Measurements from ENCODE around the gene RPS21. TPM values are rescaled to one million over a fixed set of nuclear protein-coding genes. Genes with fewer than 3 reads are reported as not detected.

The RPS21 gene
- total and polyA plus RNA-seq, 11 donors: 434 to 3,051 (median 712) TPM

DNA sequence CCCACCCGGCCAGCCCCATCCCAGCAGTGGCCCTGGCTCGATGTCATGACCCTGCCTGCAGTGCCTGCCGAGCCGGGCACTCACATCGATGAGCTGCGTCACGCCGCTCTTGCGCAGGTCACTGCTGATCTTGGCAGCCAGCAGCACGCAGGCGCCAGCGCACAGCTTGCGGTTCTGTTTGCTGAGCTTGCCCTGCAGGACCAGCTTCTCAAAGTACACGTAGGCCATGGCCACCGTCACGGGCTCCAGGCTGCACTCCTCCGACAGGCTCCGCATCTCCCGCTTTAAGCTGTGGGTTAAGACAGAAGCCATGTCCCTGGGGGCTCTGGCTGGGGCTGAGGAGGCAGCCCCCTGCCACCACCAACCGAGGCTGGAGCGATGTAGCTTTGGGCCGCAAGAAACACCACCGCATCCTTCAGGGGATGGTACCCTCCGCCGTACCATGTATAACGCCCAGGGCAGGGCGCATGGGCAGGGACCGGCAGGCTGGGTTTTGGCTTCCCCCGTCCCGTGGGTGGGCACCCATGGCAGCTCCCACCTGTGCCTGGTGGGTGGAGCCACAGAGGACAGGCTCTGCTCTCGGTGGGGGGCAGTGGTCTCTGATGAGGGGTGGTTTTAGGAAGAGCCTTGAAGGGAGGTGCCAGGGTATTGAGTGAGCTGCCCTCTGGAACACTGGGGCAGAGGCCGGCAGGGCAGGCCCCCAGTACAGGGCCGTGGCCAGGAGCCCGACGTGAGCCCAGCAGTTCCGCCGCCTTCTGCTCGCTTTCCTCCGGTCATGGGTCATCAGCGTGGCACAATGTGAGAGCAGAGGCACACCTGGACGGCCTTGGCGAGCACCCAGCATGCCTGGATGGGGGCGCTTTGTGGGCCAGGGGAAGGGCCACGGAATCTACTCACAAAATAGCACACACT is 4.5 kb downstream of the RPS21 start:
- Histone ChIP-seq H3K36me3 (peaks cover 0 to 66% (median 46%) of the 10 kb centered on the region in 9 donors), H3K4me3 (no peak overlapping the region), H3K27me3 (no peaks in the 10 kb centered on the region), H3K4me1 (peaks cover 3 to 14% (median 9%) of the 10 kb centered on the region in 12 donors), H3K27ac (no peak overlapping the region), H3K9me3 (no peaks in the 10 kb centered on the region)
- ATAC-seq: no peak
- intact Hi-C loops (cut with DNase I): no loop called here
- WGBS, 4 donors: 84 to 93% (median 89%) methylated on average over 30 to 44 of the region's 44 CpGs
- DNase-seq: no peak
- TF ChIP-seq CTCF (IDR thresholded peaks at IDR 0.05) (no peak), POLR2A (IDR thresholded peaks at IDR 0.05) (no peak)

DNA sequence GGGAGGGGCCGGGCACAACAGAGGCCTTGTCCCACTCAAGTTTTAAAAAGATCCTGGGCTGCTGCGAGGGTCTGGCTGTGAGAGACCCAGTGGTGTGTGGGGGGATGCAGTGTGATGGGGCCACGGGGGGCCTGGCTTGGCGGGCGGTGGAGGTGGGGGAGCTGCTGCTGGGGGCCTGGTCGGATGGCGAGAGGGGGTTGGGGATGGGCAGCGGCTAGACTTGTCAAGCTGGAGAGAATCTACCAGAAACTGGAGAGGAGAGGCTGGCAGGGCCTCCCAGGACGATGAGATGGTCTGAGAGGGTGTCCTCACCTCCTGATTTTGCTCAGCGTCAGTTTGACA is 5.1 kb downstream of the RPS21 start:
- Histone ChIP-seq H3K27ac (no peak overlapping the region), H3K9me3 (no peaks in the 10 kb centered on the region), H3K4me3 (no peak overlapping the region), H3K36me3 (peaks cover 0 to 66% (median 46%) of the 10 kb centered on the region in 9 donors), H3K4me1 (peaks cover 3 to 14% (median 9%) of the 10 kb centered on the region in 12 donors), H3K27me3 (no peaks in the 10 kb centered on the region)
- no peak for TF ChIP-seq POLR2A (IDR thresholded peaks at IDR 0.05)
- TF ChIP-seq CTCF (IDR thresholded peaks at IDR 0.05): no peak
- DNase-seq: no peak
- intact Hi-C loops (cut with DNase I): no loop called here
- ATAC-seq: no peak
- WGBS, 4 donors: 87 to 93% (median 89%) methylated on average over 10 of the region's 10 CpGs

DNA sequence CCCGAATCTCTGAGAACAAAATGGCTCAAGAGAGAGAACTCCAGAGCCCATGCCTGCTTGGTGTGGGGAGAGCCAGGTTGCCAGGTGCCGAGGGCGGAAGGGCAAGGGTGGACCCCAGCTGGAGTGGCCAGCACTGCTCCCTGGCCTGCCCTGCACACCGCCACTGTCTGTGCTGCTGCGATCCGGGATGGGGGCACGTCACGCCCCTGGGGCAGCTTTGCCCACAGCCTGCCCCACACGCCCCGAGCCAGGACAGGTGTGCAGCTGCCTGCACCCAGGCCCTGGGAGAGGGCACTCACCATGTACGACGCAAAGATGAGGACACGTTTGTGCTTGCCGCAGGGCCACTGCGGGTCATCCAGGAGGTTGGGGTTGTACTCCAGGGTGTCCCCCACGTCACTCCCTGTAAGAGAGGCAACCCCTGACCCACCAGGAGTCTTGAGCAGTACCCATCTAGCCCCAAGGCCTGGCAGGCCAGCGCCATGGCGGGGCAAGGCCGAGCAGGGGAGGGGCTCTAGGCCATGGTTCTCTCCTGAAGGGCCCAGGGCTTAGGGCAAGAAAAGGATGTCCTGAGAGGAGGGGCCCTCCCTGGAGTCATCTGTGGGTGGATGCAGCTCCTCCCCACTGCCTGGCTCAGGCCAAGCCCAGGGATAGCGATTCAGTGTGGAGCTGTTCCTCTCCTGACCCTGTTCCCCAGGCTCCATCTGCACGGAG is 5.9 kb downstream of the RPS21 start:
- ATAC-seq (no peak), DNase-seq (no peak)
- H3K9me3 ChIP-seq: no peaks in the 10 kb centered on the region
- 84 to 91% (median 91%) methylated on average over 9 to 21 of the region's 21 CpGs for WGBS, 4 donors
- H3K4me1 ChIP-seq: peaks cover under 1 to 10% (median 5%) of the 10 kb centered on the region in 12 donors
- TF ChIP-seq POLR2A (IDR thresholded peaks at IDR 0.05) (no peak), CTCF (IDR thresholded peaks at IDR 0.05) (no peak)
- H3K36me3 ChIP-seq: peaks cover 0 to 66% (median 46%) of the 10 kb centered on the region in 9 donors
- no peak overlapping the region for H3K4me3 ChIP-seq
- H3K27ac ChIP-seq: no peak overlapping the region
- H3K27me3 ChIP-seq: no peaks in the 10 kb centered on the region
- intact Hi-C loops (cut with DNase I): no loop called here

DNA sequence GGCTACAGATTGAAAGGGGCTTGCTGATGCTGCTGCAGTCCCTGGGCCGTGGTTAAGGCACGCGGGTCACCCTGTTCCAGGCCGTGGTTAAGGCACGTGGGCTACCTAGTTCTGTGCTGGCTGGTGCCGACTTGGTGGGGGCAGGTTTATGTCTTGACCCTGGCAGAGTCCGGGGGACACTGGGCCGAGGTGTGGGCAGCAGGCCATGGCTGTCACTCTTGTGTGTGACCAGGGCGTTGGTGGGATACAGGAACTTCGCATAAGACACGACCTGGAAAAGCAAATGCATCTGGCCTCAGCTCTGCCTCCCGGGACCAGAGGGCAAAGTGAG is 6.4 kb downstream of the RPS21 start:
- TF ChIP-seq CTCF (IDR thresholded peaks at IDR 0.05) (no peak), POLR2A (IDR thresholded peaks at IDR 0.05) (no peak)
- intact Hi-C loops (cut with DNase I): no loop called here
- DNase-seq (no peak), ATAC-seq (no peak)
- H3K9me3 ChIP-seq: no peaks in the 10 kb centered on the region
- peaks cover 0 to 5% (median under 1%) of the 10 kb centered on the region in 12 donors for H3K4me1 ChIP-seq
- H3K27me3 ChIP-seq: no peaks in the 10 kb centered on the region
- no peak overlapping the region for H3K4me3 ChIP-seq
- peaks cover 0 to 60% (median 42%) of the 10 kb centered on the region in 9 donors for H3K36me3 ChIP-seq
- 82 to 91% (median 87%) methylated on average over 5 to 12 of the region's 12 CpGs for WGBS, 4 donors
- H3K27ac ChIP-seq: no peak overlapping the region

Data from heart left ventricle (tissue), 16 donors.